HCT116 (cell line): Measurements from ENCODE around the gene NR4A1. TPM values are rescaled to one million over a fixed set of nuclear protein-coding genes. Genes with fewer than 3 reads are reported as not detected.

Experiments
- ATAC-seq: fragments of 200-7000 bp; cut with Tn5 transposase; 2 replicates; pipeline ENCODE4 v1.9.1; 2020; ENCODE audit warnings: mild to moderate bottlenecking, moderate library complexity
- BruUV-seq: library from RNA; stranded (reverse); fragments of 400-500 nt; replicated peaks from 2 replicates; lab custom pipeline; 2021; lab: Mats Ljungman, UMichigan
- CTCF ChIA-PET: fragments of 300-600 bp; sonication (Branson Sonifier 250); formaldehyde crosslinking; loops from one replicate; lab custom pipeline; 2021; ENCODE audit warnings: antibody characterized with exemption; lab: Charles Lee
- POLR2A ChIA-PET: fragments of 300-600, 350-600 bp; sonication (Branson Sonifier 250); formaldehyde crosslinking; loops from one replicate; lab custom pipeline; 2021; ENCODE audit warnings: antibody characterized with exemption; lab: Charles Lee
- RAD21 ChIA-PET, 2 experiments: fragments of 300-600 bp; sonication (Branson Sonifier 250); formaldehyde crosslinking; loops; one replicate each; lab custom pipeline; 2023; ENCODE audit warnings: low total read pairs in 2 of 2; ENCODE audit not compliant: uncharacterized antibody in 2 of 2, unreplicated experiment in 2 of 2, low non-redundant PET in 1 of 2; lab: Charles Lee
- DNase-seq: peaks from one replicate; pipeline ENCODE4 v3.0.0-alpha.2; 2010; ENCODE audit warnings: low read depth, low spot score
- H2AFZ ChIP-seq: fragments of 200-600 bp; shearing (Covaris generic), sonication (generic); 2 replicates; pipeline ENCODE4 v1.6.1; 2017; ENCODE audit warnings: low read depth, mixed run types, mixed read lengths, antibody characterized with exemption, low read length; ENCODE audit not compliant: poor library complexity, severe bottlenecking
- H3K27ac ChIP-seq: 2 replicates; pipeline ENCODE4 v1.5.1; 2012; ENCODE audit warnings: low read depth, low read length
- H3K27me3 ChIP-seq: fragments of 200-600 bp; sonication (generic); 2 replicates; pipeline ENCODE4 v1.6.1; 2016; ENCODE audit warnings: mixed run types, low read length, mixed read lengths; ENCODE audit not compliant: insufficient read depth
- H3K36me3 ChIP-seq, 2 experiments: fragments of 200-500 bp in 1 of 2; fragments of 200-600 bp in 1 of 2; sonication (Bioruptor generic) in 1 of 2; sonication (generic) in 1 of 2; 2 replicates each; pipeline versions ENCODE4 v1.5.1 to v1.6.1; 2014 to 2016; ENCODE audit warnings: low read length in 2 of 2, inconsistent platforms in 1 of 2, mixed read lengths in 1 of 2, mixed run types in 1 of 2; ENCODE audit not compliant: insufficient read depth in 2 of 2, control insufficient read depth in 1 of 2
- H3K4me1 ChIP-seq, 2 experiments: fragments of 200-600 bp in 1 of 2; sonication (generic) in 1 of 2; 2 replicates each; pipeline versions ENCODE4 v1.5.1 to v1.6.1; 2012 to 2017; ENCODE audit warnings: low read length in 2 of 2, inconsistent platforms in 1 of 2, mild to moderate bottlenecking in 1 of 2, mixed read lengths in 1 of 2, mixed run types in 1 of 2, moderate library complexity in 1 of 2; ENCODE audit not compliant: insufficient read depth in 2 of 2, control insufficient read depth in 1 of 2
- H3K4me2 ChIP-seq: fragments of 200-600 bp; sonication (generic); 2 replicates; pipeline ENCODE4 v1.6.1; 2017; ENCODE audit warnings: mixed run types, low read length, mixed read lengths
- H3K4me3 ChIP-seq, 2 experiments: fragments of 200-600 bp in 1 of 2; sonication (generic) in 1 of 2; replicated peaks in 1 of 2; 2 replicates each; pipeline ENCODE4 v1.5.1; 2011 to 2016; ENCODE audit warnings: low read length in 2 of 2, control low read depth in 1 of 2, low read depth in 1 of 2, mild to moderate bottlenecking in 1 of 2, mixed read lengths in 1 of 2, mixed run types in 1 of 2
- H3K79me2 ChIP-seq: fragments of 200-600 bp; sonication (generic); 2 replicates; pipeline ENCODE4 v1.6.1; 2017; ENCODE audit warnings: mild to moderate bottlenecking, mixed run types, low read length, moderate library complexity, mixed read lengths; ENCODE audit not compliant: insufficient read depth
- H3K9ac ChIP-seq: fragments of 200-600 bp; sonication (generic); 2 replicates; pipeline ENCODE4 v1.6.1; 2016; ENCODE audit warnings: low read length, mixed read lengths
- H3K9me2 ChIP-seq: fragments of 200-600 bp; sonication (generic), shearing (Covaris generic); 2 replicates; pipeline ENCODE4 v1.6.1; 2017; ENCODE audit warnings: mixed run types, mild to moderate bottlenecking, moderate library complexity; ENCODE audit not compliant: insufficient read depth
- H3K9me3 ChIP-seq, 2 experiments: fragments of 200-500 bp in 1 of 2; fragments of 200-600 bp in 1 of 2; sonication (Bioruptor generic) in 1 of 2; sonication (generic) in 1 of 2; 2 replicates each; pipeline ENCODE4 v1.6.1; 2014 to 2017; ENCODE audit warnings: low read length in 2 of 2, mixed read lengths in 2 of 2, inconsistent platforms in 1 of 2, low read depth in 1 of 2, mild to moderate bottlenecking in 1 of 2, mixed run types in 1 of 2, moderate library complexity in 1 of 2; ENCODE audit not compliant: control insufficient read depth in 1 of 2, insufficient read depth in 1 of 2
- H4K20me1 ChIP-seq: fragments of 200-600 bp; sonication (generic), shearing (Covaris generic); 2 replicates; pipeline ENCODE4 v1.6.1; 2017; ENCODE audit warnings: mixed run types, mild to moderate bottlenecking, moderate library complexity; ENCODE audit not compliant: insufficient read depth
- EGR1 ChIP-seq: IDR thresholded peaks from 2 replicates; pipeline ENCODE4 v1.6.1; 2012; ENCODE audit warnings: low read depth
- EZH2 ChIP-seq: fragments of 200-600 bp; sonication (generic); IDR thresholded peaks from 2 replicates; pipeline ENCODE4 v1.6.1; 2017; ENCODE audit warnings: antibody characterized with exemption, mixed run types
- FOSL1 ChIP-seq: IDR thresholded peaks from 2 replicates; pipeline ENCODE4 v1.6.1; 2012; ENCODE audit warnings: low read depth
- JUND ChIP-seq: IDR thresholded peaks from 2 replicates; pipeline ENCODE4 v1.6.1; 2012
- POLR2AphosphoS5 ChIP-seq: IDR thresholded peaks from 2 replicates; pipeline ENCODE4 v1.6.1; 2011; ENCODE audit warnings: mild to moderate bottlenecking, low read depth, low read length, moderate library complexity
- SIN3A ChIP-seq: IDR thresholded peaks from 2 replicates; pipeline ENCODE4 v1.6.1; 2012; ENCODE audit warnings: low read depth
- SP1 ChIP-seq: IDR thresholded peaks from 2 replicates; pipeline ENCODE4 v1.6.1; 2012; ENCODE audit warnings: low read depth
- TCF7L2 ChIP-seq: IDR thresholded peaks from 2 replicates; pipeline ENCODE4 v1.7.0; 2011; ENCODE audit warnings: borderline replicate concordance, inconsistent platforms; ENCODE audit not compliant: insufficient read depth, insufficient read length; ENCODE audit errors: extremely low read depth
- ZFX ChIP-seq: fragments of 450-650 bp; IDR thresholded peaks from 2 replicates; pipeline ENCODE4 v1.6.1; 2017
- intact Hi-C: fragments of 100-400 bp; cut with micrococcal nuclease; formaldehyde crosslinking; loops from 2 replicates; pipeline ENCODE4 v1.10.0; 2022
- total RNA-seq: library from RNA; stranded (reverse); gene quantifications from one replicate; pipeline ENCODE4 v1.2.1, GENCODE V29; 2021; ENCODE audit not compliant: unreplicated experiment
- TF ChIP-seq, protein P1 (sequence below): IDR thresholded peaks from 2 replicates; pipeline ENCODE4 v1.6.1; 2012

The NR4A1 gene
- total RNA-seq, 1 experiment from 2014 or later, result 35.3 TPM

DNA sequence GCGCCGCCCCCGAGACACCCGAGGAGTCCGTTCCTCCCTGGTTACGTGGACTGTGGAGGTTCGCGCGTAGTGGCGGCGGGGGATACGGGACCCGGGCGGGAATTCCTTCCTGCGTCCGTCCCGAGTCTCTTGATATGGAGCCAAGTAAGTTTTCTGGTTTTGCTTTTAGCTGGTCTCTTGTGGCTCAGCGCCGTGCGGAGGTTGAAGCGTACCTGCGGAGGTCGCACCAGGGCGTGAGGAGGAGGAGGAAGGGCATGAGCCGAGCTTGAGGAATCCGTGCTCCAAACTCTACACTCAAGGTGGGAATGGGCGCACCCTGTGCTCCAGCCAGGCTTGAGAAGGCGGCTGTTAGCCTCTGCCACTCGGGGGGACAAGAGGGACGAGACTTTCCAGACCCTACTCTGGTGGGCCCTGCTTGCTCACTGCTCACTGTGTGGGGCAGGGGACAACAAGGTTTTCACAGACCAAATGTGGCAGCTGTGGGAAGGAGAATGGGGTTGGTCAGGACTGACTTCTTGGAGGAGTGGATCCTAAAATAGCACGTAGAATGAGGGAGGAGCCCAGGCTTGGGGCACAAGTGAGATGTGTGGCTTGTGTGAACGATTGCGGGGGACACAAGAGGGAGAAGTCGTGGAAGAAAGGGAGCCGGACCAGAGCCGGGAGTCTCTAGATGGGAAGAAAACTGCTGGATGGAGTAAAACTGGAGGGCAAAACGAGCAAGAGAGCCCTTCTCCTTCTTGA, 19.1 kb downstream of the NR4A1 start:
- H4K20me1 ChIP-seq, result no peaks in the 10 kb centered on the region
- H3K27me3 ChIP-seq, result no peaks in the 10 kb centered on the region
- DNase-seq, result no peak
- peak overlapping the region; percentile 86 for H3K27ac ChIP-seq
- intact Hi-C loops, result no loop called here
- no peaks in the 10 kb centered on the region for H3K9me2 ChIP-seq
- peak overlapping the region; percentile 91 to 99 for H3K4me3 ChIP-seq
- TF ChIP-seq SP1 (no peak), TCF7L2 (no peak), EGR1 (no peak), POLR2AphosphoS5 (no peak), ZFX (no peak), JUND (no peak), EZH2 (no peak), SIN3A (no peak), FOSL1 (no peak)
- TF ChIP-seq, protein P1, sequence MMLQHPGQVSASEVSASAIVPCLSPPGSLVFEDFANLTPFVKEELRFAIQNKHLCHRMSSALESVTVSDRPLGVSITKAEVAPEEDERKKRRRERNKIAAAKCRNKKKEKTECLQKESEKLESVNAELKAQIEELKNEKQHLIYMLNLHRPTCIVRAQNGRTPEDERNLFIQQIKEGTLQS, result no peak
- TF ChIP-seq, all 23 proteins: peak for 0
- H3K9me3 ChIP-seq, result no peaks in the 10 kb centered on the region
- H3K79me2 ChIP-seq, result peaks cover 56% of the 10 kb centered on the region
- ChIA-PET CTCF (interaction anchor here (0.9 to 4.4 kb wide), 4 partner anchors 13 to 51 kb away, joined by 3 to 70 read pairs (median 4); no protein-coding TSS in a partner anchor), RAD21 (interaction anchor here in 1 of 2 experiments (3.0 kb wide), 1 partner anchor 45 kb away, joined by 13 read pairs; no protein-coding TSS in a partner anchor), POLR2A (interaction anchor here (1.1 to 3.3 kb wide), 4 partner anchors 8 to 45 kb away, joined by 4 to 18 read pairs (median 10); partner anchors contain the start of gene NR4A1)
- peak; percentile 37 for ATAC-seq
- peaks cover 7 to 16% of the 10 kb centered on the region in 2 experiments for H3K4me1 ChIP-seq
- TSS peak; percentile 77 for BruUV-seq
- H3K9ac ChIP-seq, result peak overlapping the region; percentile 98
- H3K36me3 ChIP-seq, result peaks cover 22 to 26% of the 10 kb centered on the region in 2 experiments; a peak in 3 of 4 replicates
- no peak overlapping the region for H2AFZ ChIP-seq
- peak overlapping the region; percentile 96 for H3K4me2 ChIP-seq
